ENCODE measurements around the gene SMARCAD1.

DNA sequence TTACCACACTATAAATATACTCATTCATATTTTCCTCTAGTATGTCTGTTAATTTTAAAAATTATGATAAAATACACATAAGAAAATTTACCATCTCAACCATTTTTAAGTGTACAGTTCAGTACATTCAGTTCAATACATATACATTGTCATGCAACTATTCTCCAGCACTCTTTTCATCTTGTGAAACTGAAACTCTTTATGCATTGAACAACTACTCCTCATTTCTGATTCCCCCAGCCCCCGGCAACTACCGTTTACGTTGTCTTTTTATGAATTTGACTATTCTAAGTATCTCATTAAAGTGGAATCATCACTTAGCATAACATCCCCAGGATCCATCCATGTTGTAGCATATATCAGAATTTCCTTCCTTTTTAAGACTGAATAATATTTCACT is 8.7 kb downstream of the SMARCAD1 start:
- TF ChIP-seq, protein P1, sequence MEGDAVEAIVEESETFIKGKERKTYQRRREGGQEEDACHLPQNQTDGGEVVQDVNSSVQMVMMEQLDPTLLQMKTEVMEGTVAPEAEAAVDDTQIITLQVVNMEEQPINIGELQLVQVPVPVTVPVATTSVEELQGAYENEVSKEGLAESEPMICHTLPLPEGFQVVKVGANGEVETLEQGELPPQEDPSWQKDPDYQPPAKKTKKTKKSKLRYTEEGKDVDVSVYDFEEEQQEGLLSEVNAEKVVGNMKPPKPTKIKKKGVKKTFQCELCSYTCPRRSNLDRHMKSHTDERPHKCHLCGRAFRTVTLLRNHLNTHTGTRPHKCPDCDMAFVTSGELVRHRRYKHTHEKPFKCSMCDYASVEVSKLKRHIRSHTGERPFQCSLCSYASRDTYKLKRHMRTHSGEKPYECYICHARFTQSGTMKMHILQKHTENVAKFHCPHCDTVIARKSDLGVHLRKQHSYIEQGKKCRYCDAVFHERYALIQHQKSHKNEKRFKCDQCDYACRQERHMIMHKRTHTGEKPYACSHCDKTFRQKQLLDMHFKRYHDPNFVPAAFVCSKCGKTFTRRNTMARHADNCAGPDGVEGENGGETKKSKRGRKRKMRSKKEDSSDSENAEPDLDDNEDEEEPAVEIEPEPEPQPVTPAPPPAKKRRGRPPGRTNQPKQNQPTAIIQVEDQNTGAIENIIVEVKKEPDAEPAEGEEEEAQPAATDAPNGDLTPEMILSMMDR (IDR thresholded peaks at IDR 0.05; ENCODE audit: low read depth, low read length): no peak
- no peak for TF ChIP-seq EZH2phosphoT487 (IDR thresholded peaks at IDR 0.05; ENCODE audit: low read depth)

Measured in OCI-LY3 (cell line).